Hepatic stellate cell (primary cell): ENCODE measurements around the gene RFLNA.

Source experiments
- DNase-seq: peaks from one replicate; pipeline ENCODE4 v3.0.0; 2011; ENCODE audit warnings: low spot score

Gene RFLNA

GRCh38 chr12:124303579-124304313 lies 8.9 kb downstream of the RFLNA start:
- DNase-seq = no peak

- DNase-seq = no peak
Measured at GRCh38 chr12:124304314-124304790, 9.5 kb downstream of the RFLNA start.

GRCh38 chr12:124305136-124305535 lies 10.2 kb downstream of the RFLNA start:
- DNase-seq = no peak

- no peak for DNase-seq
Measured at GRCh38 chr12:124305776-124306685, 11.1 kb downstream of the RFLNA start.

GRCh38 chr12:124306686-124307555 lies 12.0 kb downstream of the RFLNA start:
- DNase-seq = no peak

GRCh38 chr12:124307556-124307825 lies 12.6 kb downstream of the RFLNA start:
- no peak for DNase-seq

GRCh38 chr12:124308741-124309140 lies 13.8 kb downstream of the RFLNA start:
- DNase-seq = no peak

GRCh38 chr12:124309231-124309630 lies 14.3 kb downstream of the RFLNA start:
- DNase-seq = no peak

GRCh38 chr12:124309744-124310143 lies 14.9 kb downstream of the RFLNA start:
- no peak for DNase-seq

GRCh38 chr12:124310178-124310577 lies 15.3 kb downstream of the RFLNA start:
- no peak for DNase-seq

- no peak for DNase-seq
Measured at GRCh38 chr12:124310785-124311184, 15.9 kb downstream of the RFLNA start.

- DNase-seq = no peak
Measured at GRCh38 chr12:124311292-124312109, 16.6 kb downstream of the RFLNA start.

GRCh38 chr12:124312601-124313000 lies 17.7 kb downstream of the RFLNA start:
- no peak for DNase-seq

- DNase-seq = no peak
Measured at GRCh38 chr12:124314207-124314606, 19.3 kb downstream of the RFLNA start.

- DNase-seq = no peak
Measured at GRCh38 chr12:124314766-124315165, 19.9 kb downstream of the RFLNA start.

GRCh38 chr12:124315372-124316044 lies 20.6 kb downstream of the RFLNA start:
- no peak for DNase-seq

GRCh38 chr12:124316257-124316900 lies 21.5 kb downstream of the RFLNA start:
- no peak for DNase-seq

- DNase-seq = no peak
Measured at GRCh38 chr12:124317400-124317799, 22.5 kb downstream of the RFLNA start.

GRCh38 chr12:124318278-124319020 lies 23.6 kb downstream of the RFLNA start:
- no peak for DNase-seq
